ENCODE data around the gene PDIK1L.

The PDIK1L gene

GRCh38 chr1:26111530-26112406 lies at the start of gene PDIK1L:
Gene PDIK1L, plus strand, starts transcription at chr1:26111824. Its CDS starts 2,485 bp downstream, at chr1:26114309.
- DNase-seq (ENCODE audit: low read depth), result peak; percentile 70

DNA sequence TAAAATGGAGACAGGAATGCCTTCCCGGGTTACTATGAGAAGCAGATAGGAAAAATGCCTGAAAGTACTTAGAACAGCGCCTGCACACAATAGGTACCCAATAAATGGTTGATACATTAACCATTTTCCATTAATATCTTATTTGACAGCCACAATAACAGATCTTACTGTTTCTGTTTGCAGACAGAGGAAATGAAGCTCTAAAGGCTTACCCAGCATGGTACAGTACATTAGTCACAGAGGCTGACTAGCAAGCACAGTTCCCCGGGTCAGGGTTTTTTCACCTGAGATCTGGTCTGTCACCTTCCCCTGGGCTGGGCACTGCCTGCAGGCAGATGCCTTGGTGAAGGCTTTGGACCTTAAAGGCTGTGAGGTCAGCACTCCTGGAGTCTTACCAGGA lies 47.1 kb upstream of the PDIK1L start:
- no peak for DNase-seq (ENCODE audit: low read depth)

DNA sequence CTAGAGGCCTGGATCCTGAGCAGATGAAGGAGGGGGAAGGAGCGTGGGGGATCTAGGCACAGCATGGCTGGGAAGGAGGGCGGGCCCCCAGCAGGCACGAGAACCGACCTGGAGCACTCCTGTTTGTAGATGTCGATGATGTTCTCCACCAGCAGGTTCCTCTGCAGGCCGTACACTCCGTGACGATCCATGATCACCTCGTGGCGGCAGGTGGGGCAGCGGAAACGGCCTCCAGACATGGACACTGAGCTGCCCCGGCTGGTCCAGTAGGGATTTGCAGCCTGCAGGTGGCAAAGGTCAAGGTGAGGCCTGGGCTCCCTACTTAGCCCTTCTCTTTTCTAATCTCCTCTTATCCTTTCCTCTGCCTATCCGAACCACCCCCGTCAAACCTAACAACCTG lies 45.5 kb upstream of the PDIK1L start:
- no peak for DNase-seq (ENCODE audit: low read depth)

DNA sequence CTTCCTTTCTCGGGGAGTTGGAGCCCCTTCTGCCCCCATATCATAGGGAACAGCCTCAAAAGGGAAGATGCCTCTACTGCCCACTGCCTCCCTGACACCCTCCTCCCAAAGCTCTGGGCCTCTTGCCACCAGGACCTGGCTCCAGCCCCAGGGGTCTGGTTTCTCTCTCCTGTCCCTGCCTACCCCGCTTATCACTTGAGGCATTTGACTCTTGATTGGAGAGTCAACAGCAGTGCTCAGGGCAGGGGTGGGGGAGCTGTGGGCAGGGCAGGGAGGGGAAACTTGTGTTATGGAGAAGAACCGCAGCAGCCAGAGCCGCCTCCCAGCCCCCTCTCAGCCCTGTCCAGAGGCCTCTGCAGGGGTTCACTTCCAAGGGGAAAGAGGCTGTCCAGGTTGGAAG lies 44.8 kb upstream of the PDIK1L start:
- no peak for DNase-seq (ENCODE audit: low read depth)

GRCh38 chr1:26067432-26067911 lies 44.2 kb upstream of the PDIK1L start, which contains the start of gene TRIM63:
Gene TRIM63, minus strand, starts transcription at chr1:26067630. Its CDS starts 136 bp downstream, at chr1:26067494.
- no peak for DNase-seq (ENCODE audit: low read depth)

DNA sequence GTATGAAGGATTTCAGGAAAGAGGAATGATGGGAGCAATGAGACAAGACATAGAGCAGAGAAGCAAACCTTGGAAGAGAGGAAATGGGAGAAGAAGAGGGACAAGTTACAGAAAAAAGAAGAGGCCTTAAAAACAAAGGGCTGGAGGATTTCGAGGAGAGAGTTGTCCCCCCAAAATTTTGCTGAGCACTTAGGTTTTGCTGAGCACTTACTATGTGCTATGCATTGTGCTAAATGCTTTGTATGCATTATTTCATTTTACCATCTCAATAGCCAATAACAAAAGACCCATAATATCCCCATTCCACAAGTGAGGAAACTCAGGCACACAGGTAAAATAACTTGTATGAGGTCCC lies 41.7 kb upstream of the PDIK1L start:
- no peak for DNase-seq (ENCODE audit: low read depth)

- DNase-seq (ENCODE audit: low read depth), result no peak
These were observed 41.2 kb upstream of the PDIK1L start for GRCh38 chr1:26070296-26070962.

GRCh38 chr1:26070963-26071342 lies 40.7 kb upstream of the PDIK1L start:
- no peak for DNase-seq (ENCODE audit: low read depth)

DNA sequence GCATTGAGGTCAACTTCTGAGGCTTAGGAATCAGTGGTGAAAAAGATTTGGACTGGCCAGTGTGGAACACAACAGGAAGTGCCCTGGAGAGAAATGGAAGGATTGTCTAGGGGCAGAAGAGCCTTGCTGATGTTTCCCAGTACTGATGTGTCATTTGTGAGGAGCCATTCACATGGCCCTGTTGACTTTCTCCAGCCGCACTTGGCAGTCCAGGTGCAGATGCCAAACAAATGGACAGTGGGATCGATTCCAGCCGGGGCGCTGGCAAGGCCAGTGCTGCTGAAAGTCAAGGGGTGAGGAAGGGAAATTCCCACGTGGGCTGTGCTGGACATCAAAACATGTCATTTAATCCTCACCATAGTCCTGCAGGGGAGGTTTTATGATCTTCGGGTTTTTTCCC lies 39.3 kb upstream of the PDIK1L start:
- no peak for DNase-seq (ENCODE audit: low read depth)

- DNase-seq (ENCODE audit: low read depth), result no peak
These were observed 36.0 kb upstream of the PDIK1L start for GRCh38 chr1:26075421-26076144.

GRCh38 chr1:26077524-26077923 lies 34.1 kb upstream of the PDIK1L start:
- DNase-seq (ENCODE audit: low read depth), result no peak

- DNase-seq (ENCODE audit: low read depth), result no peak
These were observed 33.1 kb upstream of the PDIK1L start for GRCh38 chr1:26078286-26079177.

- no peak for DNase-seq (ENCODE audit: low read depth)
These were observed 32.5 kb upstream of the PDIK1L start for GRCh38 chr1:26079178-26079563.

GRCh38 chr1:26079960-26080814 lies 31.4 kb upstream of the PDIK1L start:
- no peak for DNase-seq (ENCODE audit: low read depth)

GRCh38 chr1:26081267-26082019 lies 30.2 kb upstream of the PDIK1L start:
- no peak for DNase-seq (ENCODE audit: low read depth)

GRCh38 chr1:26082020-26082350 lies 29.6 kb upstream of the PDIK1L start:
- no peak for DNase-seq (ENCODE audit: low read depth)

GRCh38 chr1:26083208-26083607 lies 28.4 kb upstream of the PDIK1L start:
- no peak for DNase-seq (ENCODE audit: low read depth)

DNA sequence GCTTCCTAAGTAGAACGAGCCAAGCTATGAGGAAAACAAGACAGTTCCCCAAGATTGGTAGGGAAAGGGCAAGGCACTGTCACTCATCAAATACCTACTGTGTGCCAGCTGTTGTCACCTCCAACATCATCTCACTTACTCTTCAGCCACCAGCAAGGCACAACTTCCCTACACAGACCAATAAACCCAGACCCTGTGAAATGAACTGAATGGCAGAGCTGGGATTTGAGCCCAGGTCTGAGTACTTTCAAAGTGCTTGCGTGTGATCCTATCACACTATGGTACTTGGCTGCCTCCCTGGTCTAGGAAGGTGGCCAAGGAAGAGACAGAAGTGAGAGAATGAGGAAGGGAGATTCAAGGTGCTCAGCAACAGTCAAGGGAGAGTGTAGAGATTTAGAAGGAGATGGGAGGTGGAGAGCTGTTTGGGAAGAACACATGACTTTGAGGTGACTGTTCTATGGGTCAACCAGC lies 27.5 kb upstream of the PDIK1L start:
- DNase-seq (ENCODE audit: low read depth), result no peak

- DNase-seq (ENCODE audit: low read depth), result no peak
These were observed 26.8 kb upstream of the PDIK1L start for GRCh38 chr1:26084844-26085243.

DNA sequence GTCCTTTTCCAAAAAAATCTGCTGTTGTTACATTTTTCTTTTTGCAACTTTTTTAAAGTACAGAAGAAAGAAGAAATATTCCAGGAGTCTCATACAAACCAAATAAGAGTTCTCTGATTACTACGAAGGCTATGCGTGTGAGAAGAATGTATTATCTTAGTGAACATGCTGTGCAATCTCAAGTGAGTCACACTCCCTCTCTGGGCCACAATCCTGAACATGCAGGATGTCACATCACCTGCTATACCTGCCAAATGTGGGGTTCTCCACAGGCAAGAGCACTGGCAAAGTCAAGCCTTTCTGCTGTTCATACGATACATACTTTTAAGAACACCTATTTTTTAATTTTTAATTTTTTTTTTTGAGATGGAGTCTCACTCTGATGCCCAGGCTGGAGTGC lies 22.5 kb upstream of the PDIK1L start:
- DNase-seq (ENCODE audit: low read depth), result no peak

Data from HS-5 (cell line).